Measurements from ENCODE around the gene IL4I1.

- TF ChIP-seq EZH2 (IDR thresholded peaks at IDR 0.05): no peak
- TF ChIP-seq POLR2AphosphoS5 (IDR thresholded peaks at IDR 0.05; ENCODE audit: borderline replicate concordance, low read depth, low read length): no peak
These were observed at the start of gene IL4I1 for GRCh38 chr19:49896863-49897621.

Measured in SK-N-MC (cell line).